Peyer's patch (tissue), 4 donors: Measurements from ENCODE around the gene LRRC34.

Experiments used
- POLR2A ChIP-seq, 2 donors: fragments of 450-650 bp; IDR thresholded peaks; one replicate each; pipeline ENCODE4 v1.5.1; 2017; ENCODE audit warnings: antibody characterized with exemption in 2 of 2, mild to moderate bottlenecking in 2 of 2, moderate library complexity in 2 of 2
- TF ChIP-seq, protein P1 (sequence below), 6 experiments: fragments of 450-650 bp in 4 of 6; fragments of 200-600 bp in 2 of 6; sonication (generic) in 1 of 6; IDR thresholded peaks; one replicate each; pipeline ENCODE4 v1.5.1; 2017 to 2019; ENCODE audit warnings: antibody characterized with exemption in 6 of 6, mild to moderate bottlenecking in 3 of 6, moderate library complexity in 1 of 6

DNA sequence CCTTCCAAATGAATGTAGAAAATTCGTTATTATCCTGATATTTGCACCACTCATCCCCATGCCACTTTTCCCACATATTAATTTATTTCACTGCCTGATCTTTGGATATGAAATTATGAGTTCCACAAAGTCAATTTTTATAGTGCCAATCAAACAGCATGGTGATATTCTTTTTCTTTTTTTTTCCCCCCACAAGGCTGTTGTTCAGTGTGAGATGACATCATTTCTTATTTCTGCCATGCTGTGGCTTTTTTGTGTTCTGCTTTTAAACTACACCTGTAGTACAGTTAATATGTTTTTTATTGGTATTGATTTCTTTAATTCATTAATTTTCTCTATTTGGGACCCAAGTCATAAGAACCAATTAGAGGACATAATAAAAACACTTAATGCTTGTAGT is 24.9 kb downstream of the LRRC34 start:
- TF ChIP-seq, protein P1, sequence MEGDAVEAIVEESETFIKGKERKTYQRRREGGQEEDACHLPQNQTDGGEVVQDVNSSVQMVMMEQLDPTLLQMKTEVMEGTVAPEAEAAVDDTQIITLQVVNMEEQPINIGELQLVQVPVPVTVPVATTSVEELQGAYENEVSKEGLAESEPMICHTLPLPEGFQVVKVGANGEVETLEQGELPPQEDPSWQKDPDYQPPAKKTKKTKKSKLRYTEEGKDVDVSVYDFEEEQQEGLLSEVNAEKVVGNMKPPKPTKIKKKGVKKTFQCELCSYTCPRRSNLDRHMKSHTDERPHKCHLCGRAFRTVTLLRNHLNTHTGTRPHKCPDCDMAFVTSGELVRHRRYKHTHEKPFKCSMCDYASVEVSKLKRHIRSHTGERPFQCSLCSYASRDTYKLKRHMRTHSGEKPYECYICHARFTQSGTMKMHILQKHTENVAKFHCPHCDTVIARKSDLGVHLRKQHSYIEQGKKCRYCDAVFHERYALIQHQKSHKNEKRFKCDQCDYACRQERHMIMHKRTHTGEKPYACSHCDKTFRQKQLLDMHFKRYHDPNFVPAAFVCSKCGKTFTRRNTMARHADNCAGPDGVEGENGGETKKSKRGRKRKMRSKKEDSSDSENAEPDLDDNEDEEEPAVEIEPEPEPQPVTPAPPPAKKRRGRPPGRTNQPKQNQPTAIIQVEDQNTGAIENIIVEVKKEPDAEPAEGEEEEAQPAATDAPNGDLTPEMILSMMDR (IDR thresholded peaks at IDR 0.05): no peak
- TF ChIP-seq POLR2A (IDR thresholded peaks at IDR 0.05): no peak
